Measurements from ENCODE around the gene DPY30.

Gene DPY30

DNA sequence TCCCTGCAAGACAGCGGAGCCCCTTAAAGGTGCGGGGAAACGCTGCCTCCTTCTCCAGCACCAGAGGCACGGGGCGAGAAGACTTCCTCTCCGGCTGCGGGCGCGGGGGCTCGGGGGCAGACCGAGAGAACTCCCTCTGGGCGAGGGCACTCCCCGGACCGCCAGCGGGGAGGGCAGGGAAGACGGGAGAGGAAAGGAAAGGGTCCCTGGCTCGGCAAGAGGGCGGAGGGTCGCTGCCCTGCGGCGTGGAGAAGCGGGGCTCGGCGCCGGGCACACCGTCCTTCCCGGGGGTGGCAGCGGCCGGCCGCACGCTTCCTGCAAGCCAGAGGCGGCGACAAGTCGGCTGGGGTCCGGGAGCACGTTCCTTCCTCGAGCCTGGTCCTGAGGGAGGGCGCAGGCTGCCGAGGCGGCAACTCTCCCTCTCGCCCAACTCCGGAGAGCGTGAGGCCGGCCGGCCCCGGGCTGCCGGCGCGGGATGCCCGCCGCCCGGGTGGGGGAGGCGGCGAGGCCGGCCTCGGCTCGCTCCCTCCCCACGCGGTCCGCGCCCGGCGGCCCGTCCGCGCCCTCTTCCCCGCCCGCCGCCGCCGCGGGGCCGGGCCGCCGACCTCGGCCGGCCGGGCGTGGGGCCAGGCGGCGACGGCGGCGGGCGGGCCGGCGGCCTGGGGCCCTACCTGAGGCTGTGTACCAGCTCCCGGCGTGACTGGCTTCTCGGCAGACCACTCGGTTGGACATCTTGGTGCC lies 29.9 kb downstream of the DPY30 start:
- FAIRE-seq: no peak

DNA sequence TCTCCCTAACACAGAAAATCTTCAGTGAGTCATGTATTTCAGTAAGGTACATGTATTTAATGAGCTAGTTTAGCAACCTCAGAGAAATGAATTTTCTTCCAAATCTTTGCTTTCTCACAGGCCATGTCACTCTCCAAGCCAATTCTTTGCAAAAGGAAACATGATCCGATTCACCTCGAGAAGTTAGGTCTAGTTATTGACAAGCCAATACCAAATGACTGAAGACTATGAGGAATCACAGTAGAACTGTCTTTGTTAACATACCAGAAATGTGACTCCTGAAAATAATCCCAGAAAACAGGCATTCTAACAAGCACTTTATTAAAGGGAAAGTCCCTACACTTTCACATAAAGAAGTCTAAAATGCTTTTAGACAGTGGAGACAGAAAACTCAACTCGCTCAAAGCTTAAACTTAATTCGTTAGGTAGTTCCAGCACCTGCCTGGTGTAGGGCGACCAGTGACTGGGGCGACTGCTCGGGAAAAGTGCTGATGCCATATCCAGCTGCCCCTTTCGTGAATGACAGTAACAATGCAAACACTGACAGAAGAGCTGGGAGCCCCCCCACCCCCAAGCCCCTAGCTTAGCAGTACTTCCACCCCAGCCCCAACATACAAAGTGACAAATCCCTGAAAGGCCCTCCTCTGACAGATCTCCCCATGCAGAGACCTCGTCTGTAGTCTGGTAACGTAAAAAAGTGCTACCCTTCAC lies 30.6 kb downstream of the DPY30 start:
- FAIRE-seq: no peak

DNA sequence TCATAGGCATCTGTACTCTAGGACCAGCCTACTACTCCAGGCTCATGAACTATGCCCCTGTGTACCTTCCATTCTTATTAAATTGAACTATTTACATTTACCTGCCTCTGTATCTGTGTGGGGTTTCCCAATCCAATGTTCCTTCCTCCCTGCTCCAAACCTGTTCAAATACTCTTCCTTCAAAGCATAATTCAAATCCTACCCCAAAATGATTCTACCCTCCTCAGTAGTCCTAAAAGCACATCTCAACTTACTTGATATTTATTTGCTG lies 32.5 kb downstream of the DPY30 start:
- FAIRE-seq: no peak

DNA sequence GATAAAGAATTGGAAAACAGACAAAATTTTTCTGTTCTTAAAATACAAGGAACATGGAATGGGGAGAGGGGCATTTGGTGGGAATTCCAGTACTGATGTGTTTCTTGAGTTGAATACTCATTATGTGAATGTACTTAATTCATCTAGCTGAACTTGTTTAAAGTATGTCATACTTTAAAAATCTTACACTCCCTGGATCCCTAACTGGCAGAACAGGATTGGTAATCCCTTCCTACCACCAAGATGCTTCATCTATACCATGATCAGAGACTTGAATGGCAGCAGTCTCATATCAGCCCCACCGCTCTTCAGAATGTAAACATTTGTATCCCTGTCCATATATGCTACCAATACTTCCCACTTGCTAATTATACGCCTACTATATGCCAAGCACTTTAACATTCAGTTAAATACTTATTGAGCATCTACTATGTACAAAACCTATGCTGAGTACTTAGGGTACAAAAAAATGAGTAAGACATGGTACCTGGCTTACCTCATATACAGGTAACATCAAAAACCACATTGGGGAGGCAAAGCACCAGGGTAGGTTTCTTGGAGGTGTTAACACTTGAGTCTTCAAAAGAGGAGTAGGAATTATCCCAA lies 34.1 kb downstream of the DPY30 start:
- FAIRE-seq: no peak

DNA sequence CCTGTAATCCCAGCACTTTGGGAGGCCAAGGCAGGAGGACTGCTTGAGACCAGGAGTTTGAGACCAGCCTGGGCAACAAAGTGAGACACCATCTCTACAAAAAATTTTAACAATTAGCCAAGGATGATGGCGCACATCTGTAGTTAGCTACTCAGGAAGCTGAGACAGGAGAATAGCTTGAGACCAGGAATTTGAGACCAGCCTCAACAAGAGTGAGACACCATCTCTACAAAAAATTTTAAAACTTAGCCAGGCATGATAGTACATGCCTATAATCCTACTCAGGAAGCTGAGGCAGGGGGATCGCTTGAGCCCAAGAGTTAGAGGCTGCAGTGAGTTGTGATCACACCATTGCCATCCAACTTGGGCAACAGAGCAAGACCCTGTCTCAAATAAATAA lies 35.8 kb downstream of the DPY30 start:
- no peak for FAIRE-seq

DNA sequence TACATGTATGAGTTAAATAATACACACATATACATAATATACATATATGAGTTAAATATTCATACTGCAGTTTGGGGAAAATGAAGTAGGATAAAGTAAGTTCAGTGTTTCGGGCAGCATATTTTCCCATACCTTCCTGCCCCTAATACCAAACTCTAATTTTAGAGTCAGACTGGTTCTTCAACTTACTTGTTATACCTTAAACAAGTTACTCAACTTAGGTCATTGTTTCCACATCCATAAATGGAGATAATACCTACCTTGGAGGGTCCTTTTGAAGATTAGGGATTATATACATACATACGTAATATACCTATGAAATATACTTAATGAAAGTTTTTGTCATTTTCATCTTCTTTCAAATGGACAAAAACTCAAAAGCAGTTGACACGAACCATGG lies 37.2 kb downstream of the DPY30 start:
- FAIRE-seq: no peak

DNA sequence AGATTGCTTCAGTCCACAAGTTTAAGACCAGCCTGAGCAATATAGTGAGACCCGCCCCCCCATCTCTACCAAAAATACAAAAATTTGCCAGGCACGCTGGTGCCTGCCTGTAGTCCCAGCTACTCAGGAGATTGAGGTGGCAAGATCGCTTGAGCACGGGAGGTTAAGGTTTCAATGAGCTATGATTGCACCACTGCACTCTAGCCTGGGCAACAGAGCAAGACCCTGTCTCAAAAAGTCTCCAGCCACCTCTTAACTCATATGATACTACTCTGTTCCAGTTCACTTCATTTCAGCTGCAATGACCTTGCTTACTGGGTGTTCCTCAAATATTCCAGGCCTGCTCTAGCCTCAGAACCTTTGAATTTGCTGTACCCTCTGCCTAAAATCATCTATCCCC lies 40.2 kb downstream of the DPY30 start:
- no peak for FAIRE-seq

DNA sequence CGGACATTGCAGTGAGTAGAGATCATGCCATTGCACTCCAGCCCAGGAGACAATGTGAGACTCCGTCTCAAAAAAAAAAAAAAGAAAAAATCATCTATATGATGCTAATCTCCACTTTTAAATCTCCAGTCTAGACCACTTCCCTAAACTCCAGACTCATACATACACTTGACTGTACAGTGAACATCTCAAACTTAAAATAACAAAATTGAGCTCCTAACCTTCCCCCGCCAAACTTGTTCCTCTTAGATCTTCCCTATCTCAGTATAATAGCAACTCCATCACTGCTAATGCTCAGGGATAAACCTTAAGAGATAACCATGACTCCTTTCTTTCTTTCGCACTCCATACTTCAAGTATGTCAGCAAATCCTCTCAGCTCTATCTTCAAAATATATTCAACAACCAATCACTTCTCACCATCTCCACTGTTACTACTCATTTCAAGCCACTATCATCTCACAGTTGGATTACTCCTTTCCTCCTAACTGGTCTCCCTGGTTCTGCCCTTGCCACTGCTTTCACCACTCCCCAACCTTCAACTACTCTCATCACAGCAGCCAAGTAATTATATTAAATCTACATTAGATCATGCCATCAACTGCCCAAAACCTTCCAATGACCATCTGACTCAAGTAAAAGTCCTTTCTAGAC lies 40.7 kb downstream of the DPY30 start:
- FAIRE-seq: no peak

DNA sequence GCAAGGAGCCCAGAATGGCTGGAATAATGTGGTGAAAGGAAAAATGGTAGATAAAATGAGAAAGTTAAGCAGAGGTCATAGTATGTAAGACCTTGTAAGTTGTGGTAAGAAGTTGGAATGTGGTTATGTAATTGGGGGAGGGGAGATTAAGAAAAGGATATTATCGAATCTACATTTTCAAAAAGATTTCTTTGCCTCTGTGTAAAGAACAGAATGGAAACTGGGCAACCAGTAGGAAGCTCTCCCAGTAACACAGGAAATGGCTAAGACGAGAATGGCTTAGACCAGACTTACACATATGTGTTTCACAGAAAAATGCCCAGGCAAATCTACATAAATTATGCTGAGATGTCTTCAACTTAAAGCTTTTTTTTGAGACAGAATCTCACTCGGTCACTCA lies 42.0 kb downstream of the DPY30 start:
- FAIRE-seq: no peak

DNA sequence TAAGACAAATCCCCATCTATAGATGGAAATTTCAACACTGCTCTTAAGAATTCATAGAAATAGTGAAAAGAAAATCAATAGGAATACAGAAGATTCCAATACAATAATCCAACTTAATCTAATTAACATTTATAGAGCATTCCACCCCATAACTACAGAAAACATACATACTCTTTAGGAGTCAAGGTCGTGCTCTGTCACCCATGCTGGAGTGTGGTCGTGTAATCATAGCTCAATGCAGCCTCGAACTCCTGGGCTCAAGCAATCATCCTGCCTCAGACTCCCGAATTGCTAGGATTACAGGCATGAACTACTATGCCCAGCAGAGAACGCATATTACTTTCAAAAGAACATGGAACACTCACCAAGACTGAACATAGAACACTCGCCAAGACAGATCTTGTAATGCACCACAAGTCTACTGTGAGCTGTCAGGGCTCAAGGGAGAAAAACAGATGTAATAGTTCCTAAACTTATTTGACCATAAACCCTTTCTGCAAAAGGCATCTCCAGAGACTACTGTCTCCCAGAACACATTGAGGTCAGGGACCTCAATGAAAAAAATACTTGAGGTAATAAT lies 42.9 kb downstream of the DPY30 start:
- FAIRE-seq: no peak

DNA sequence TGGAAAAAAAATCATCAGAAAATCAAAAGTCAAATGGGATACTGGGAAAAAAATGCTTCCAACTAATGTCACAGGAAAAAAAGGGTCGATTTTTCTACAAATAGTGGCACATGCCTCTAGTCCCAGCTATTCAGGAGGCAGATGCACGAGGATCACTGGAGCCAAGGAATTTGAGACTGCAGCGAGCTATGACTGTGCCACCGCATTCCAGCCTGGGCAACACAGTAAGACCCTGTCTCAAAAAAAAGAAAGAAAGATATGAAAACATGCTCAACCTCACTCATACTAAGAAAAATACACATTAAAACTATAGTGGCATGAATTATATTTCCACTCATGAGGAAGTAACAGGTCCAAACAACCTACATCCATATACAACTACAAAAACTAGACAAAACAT lies 46.7 kb downstream of the DPY30 start:
- FAIRE-seq: no peak

DNA sequence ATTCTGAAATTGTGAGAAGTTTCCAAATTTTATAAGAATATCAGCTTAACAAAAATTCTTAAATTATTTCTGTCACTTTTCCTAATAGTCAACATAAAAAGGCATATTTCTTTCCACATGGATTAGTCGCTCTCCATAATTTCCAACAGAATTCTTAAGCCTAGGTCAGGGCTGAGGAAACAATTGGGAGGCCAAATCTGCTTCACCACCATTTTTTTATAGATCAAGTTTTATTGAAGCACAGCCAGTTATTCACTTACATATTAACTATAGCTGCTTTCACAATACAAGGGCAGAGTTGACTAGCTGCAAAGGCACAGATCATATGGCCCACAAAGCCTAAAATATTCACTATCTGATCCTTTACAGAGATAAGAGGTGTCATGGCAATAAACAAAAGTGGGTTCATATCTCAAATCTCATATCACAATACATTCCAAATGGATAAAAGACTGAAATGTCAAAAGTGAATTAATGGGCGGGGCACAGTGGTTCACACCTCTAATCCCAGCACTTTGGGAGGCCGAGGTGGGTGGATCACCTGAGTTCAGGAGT lies 47.5 kb downstream of the DPY30 start:
- FAIRE-seq: no peak

DNA sequence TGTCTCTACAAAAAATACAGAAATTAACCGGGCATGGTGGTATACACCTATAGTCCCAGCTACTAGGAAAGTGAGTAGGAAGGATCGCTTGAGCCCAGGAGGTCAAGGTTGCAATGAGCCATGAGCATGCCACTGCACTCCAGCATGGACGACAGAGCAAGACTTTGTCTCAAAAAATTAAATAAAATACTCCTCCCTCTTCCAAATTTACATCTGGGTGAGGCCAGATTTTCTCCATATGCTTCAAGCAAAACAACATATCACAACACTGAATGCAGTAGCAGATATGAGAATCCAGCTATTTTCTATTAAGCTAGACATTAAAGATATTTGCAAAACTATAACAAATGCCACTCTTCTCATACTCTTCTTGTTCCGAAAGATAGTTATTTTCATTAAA lies 49.7 kb downstream of the DPY30 start:
- FAIRE-seq: no peak

DNA sequence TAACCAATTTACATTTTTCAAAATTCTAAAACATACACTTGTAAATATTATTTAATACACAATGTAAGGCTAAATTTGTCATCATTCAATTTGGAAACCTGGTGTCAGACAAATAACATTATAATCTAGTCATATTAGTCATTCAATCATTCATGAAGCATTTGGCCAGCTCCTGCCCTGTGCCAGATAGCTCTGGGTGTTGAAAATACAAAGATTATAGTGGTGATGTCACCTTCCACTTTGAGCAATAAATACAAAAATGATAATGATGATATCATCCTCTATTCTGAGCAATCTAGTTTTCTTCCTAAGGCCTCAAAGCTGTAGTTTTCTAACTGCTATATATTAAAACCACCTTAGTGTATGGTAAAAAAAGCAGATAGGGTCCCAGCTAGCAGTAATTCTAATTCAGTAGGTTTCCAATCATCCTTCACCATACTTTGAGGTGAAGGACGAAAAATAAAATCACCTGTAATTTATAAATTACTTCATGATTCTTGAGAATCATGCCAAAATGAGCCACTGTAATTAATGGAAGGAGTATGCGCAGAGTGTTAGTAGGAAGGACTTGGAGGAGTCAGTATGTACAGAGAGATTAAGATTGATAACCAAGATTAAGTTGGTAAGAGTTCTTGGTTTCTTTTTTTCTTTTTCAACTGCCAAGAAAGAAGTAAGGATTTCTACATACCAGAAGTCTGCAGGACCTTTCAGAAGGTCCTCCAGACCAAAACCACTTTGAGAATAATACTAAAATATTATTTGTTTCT lies 52.0 kb downstream of the DPY30 start:
- peak; percentile 30 for FAIRE-seq

DNA sequence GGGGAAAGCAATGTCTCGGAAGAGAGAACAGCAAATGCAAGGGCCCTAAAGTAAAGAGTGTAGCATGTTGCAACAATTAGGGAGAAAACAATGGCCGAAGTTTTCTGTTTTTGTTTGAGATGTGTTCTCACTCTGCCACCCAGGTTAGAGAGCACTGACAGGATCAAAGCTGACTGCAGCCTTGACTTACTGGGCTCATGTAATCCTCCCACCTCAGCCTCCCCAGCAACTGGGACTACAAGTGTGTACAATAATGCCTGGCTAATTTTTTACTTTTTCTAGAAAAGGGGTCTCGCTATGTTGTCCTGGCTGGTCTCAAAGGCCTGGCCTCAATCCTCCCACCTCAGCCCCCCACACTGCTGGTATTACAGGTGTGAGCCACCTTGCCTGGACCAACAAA lies 52.7 kb downstream of the DPY30 start:
- FAIRE-seq: no peak

DNA sequence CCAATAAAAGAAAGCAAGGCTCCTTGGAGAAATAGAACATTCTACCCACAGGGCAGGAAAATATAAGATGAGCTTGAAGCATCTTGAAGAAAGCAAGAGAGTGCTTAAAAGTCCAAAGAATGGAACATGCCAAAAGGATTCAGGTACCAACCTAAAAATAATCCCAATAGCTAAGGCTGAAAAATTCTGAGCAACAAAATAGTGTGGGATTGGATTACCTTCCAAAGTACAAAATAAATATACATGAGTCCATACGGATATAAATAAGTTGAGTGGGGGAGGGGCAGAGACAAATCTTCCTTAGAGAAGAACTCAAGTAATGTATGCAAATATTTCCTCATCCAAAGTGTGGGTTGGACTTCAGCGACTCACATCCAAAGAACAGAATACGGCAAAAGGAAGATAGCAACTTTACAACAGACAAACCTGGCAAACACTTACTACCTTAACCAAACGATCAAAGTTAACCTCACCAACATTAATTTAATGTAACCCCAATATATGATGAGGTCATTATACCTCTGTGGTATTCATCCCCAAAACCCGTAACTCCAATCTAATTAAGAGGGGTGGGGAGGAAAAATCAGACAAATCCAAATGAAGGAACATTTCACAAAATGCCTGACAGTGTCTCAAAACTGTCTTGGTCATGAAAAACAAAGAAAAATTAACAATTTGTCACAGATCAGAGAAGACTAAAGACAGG lies 55.7 kb downstream of the DPY30 start:
- no peak for FAIRE-seq

DNA sequence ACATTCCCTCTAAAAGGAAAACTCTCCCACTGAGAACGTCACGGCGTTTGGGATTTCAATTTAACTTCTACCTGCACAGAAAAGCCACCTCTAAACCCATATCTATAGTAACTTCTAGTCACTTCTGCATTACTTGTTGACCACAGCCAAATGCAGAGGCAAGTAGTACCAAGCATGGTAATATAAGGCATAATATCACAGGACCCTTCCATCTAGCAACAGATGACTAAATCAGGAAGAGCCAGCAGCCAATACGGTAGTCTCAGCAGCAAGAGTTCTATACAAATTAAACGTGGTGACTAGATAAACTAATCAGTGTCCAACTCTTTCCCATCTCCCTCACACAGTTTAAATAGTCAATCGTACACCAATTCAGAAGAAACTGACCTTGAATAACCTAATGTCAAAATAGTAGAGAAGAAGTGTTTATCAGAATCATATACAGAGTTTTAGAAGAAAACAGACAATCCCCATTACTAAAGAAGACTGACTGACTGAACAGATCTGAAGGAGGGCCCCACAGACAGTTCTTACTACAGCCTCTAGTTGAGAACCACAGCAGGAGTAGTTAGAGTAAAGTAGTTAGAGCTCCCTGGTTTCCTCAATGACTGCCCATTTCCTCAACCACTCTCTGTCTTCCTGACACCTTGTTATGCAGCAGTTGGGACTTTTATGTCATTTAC lies 58.8 kb downstream of the DPY30 start:
- peak; percentile 47 for FAIRE-seq

DNA sequence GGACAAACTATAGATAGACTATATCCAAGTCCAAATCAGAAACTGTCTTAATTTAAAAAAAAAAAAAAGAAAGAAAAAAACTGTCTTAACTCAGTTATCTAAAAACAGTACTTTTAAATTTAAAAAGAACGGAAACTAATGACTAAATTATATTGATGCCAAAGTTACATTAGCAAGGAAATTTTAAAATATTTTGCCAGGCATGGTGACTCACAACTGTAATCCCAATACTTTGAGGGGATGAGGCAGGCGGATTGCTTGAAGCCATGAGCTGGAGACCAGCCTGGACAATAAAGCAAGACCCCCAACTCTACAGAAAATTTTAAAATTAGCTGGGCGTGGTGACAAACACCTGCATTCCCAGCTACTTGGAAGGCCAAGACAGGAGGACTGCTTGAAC lies 59.6 kb downstream of the DPY30 start:
- FAIRE-seq: peak; percentile 6

DNA sequence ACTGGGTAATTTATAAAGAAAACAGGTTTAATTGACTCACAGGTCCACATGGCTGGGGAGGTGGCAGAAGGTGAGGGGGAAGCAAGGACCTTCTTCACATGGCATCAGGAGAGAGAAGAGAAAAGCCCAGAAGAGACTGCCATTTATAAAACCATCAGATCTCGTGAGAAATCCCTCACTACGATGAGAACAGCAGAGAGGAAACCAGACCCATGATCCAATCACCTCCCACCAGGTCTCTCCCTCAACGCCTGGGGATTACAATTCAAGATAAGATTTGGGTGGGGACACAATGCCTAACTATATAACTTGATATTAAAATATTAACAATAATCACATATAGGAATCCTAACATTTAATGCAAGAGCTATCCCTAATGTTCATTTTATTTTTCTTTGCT lies 60.6 kb downstream of the DPY30 start:
- no peak for FAIRE-seq

DNA sequence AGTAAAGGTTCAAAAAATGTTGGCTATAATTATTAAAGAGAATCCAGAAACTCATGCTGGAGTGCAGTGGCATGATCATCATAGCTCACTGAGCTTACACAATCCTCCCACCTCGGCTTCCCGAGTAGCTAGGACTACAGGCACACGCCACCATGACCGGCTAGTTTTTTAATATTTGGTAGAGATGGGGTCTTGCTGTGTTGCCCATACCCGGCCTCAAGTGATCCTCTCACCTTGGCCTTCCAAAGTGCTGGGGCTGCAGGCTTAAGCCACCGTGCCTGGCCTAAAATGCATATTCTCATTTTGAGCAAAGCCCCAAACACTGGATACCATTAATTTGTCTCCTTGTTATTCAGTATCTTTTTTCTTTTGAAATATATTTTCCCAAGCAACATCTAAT lies 61.2 kb downstream of the DPY30 start:
- FAIRE-seq: no peak

Measured in G401.6 (cell line).